Muscle of arm (tissue), 14 donors: Measurements from ENCODE around the gene USH2A. TPM values are rescaled to one million over a fixed set of nuclear protein-coding genes. Genes with fewer than 3 reads are reported as not detected.

Experiments used
- DNase-seq: peaks from one replicate; pipeline ENCODE4 v3.0.0-alpha.2; 2013
- long read RNA-seq, 11 donors: transcript quantifications; one replicate each; lab custom pipeline, GENCODE V29; 2026
- polyA plus RNA-seq, 12 donors: library from polyadenylated mRNA; unstranded; fragments of 120-200 nt; gene quantifications; one replicate each; pipeline ENCODE4 v1.2.1, GENCODE V29; 2013; ENCODE audit not compliant: insufficient read length in 12 of 12

USH2A gene, protein sequence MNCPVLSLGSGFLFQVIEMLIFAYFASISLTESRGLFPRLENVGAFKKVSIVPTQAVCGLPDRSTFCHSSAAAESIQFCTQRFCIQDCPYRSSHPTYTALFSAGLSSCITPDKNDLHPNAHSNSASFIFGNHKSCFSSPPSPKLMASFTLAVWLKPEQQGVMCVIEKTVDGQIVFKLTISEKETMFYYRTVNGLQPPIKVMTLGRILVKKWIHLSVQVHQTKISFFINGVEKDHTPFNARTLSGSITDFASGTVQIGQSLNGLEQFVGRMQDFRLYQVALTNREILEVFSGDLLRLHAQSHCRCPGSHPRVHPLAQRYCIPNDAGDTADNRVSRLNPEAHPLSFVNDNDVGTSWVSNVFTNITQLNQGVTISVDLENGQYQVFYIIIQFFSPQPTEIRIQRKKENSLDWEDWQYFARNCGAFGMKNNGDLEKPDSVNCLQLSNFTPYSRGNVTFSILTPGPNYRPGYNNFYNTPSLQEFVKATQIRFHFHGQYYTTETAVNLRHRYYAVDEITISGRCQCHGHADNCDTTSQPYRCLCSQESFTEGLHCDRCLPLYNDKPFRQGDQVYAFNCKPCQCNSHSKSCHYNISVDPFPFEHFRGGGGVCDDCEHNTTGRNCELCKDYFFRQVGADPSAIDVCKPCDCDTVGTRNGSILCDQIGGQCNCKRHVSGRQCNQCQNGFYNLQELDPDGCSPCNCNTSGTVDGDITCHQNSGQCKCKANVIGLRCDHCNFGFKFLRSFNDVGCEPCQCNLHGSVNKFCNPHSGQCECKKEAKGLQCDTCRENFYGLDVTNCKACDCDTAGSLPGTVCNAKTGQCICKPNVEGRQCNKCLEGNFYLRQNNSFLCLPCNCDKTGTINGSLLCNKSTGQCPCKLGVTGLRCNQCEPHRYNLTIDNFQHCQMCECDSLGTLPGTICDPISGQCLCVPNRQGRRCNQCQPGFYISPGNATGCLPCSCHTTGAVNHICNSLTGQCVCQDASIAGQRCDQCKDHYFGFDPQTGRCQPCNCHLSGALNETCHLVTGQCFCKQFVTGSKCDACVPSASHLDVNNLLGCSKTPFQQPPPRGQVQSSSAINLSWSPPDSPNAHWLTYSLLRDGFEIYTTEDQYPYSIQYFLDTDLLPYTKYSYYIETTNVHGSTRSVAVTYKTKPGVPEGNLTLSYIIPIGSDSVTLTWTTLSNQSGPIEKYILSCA (N-terminal part only)
- under 1 TPM in 10 of 12 donors, not detected in 2; 0.04 to 0.19 (median 0.08) TPM for polyA plus RNA-seq
- long read RNA-seq, donor 1: 0 reads
- long read RNA-seq, donor 2: 0 reads
- long read RNA-seq, donor 3: 0 reads
- long read RNA-seq, donor 4: 0 reads
- long read RNA-seq, donor 5: 0 reads
- long read RNA-seq, donor 6: 0 reads
- long read RNA-seq, donor 7: 0 reads
- long read RNA-seq, donor 8: 0 reads
- long read RNA-seq, donor 9: 0 reads
- long read RNA-seq, donor 10: 0 reads
- long read RNA-seq, donor 11: 0 reads

DNA sequence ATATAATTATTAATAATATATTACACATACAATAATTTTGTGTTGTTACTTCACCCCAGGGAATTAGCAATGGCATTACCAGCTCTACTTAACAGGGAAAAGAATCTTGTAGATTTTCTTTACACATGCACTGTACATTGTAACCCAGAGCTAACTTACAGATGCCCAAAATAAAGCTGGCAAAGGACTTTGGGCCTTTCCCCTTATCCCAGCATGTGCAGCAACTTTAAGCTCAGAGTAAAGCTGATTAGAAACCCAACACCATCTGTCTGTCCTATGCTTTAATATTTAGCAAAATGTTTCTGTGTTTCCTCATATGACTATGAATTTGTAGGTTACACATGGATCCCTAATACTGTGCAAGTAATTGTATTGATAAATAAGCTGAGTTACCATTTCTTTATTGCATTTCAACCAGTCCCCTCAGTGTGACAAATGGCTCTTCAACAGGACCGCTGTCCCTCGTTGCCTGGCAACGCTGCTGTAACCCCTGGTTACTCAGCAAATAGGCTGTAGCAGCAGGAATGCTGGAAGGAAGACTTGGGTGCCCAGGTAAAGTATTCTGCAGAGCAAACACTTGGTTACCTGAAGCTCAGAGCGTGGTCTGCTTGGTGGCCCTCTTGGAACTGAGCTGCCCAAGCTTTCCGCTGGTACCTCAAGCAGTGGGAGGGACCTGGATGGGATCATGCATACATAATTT lies at the start of gene USH2A:
Gene USH2A, minus strand, starts transcription at position 628 of the 700 bp plus-strand sequence. CDS start 1,112 bp downstream, outside the sequence.
- DNase-seq: no peak

DNA sequence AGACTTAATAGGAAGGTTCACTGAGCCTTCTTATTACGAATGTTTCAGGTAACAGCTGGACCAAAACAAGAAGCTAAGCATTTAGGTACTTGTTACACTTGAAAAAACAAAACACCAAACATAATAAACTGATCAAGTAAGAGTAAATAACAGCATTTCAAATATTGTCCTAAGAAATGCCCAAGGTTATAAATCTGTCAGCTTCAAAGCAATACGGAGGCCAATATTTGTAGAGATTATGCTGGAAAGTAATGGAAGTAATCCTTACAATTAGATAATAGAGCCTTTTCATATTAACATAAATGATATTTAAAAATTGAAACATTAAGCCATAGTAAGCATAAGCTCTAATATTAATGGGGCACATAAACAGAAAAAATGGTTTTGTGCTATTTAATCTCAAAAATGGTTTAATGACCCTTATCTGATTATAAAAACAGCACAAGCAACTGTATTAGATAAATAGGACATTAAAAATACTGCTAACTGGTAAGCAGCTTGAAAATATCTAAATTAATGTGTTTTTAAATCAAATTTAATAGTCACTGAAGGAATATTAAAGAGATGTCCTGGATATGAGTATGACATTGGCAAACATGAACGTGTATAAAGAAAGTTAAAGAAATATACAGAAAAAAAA lies 43.0 kb upstream of the USH2A start:
- no peak for DNase-seq

DNA sequence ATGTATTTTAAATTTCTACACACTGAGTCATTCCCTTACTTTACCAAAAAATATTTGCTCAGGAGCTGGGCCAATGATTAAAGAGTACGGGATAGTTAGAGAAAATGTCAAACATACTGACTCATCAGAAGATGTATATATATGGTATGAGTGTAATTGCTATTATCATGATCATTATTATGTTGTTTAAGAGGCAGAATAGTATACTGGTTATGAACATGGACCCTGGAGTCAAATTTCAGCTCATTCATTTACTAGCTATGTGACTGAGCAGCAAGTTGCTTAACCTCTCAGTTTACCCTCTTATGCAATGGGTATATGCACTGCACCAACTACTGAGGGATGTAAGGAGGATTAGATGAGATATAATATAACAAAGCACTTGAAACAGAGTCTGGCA lies 41.2 kb upstream of the USH2A start:
- no peak for DNase-seq

DNA sequence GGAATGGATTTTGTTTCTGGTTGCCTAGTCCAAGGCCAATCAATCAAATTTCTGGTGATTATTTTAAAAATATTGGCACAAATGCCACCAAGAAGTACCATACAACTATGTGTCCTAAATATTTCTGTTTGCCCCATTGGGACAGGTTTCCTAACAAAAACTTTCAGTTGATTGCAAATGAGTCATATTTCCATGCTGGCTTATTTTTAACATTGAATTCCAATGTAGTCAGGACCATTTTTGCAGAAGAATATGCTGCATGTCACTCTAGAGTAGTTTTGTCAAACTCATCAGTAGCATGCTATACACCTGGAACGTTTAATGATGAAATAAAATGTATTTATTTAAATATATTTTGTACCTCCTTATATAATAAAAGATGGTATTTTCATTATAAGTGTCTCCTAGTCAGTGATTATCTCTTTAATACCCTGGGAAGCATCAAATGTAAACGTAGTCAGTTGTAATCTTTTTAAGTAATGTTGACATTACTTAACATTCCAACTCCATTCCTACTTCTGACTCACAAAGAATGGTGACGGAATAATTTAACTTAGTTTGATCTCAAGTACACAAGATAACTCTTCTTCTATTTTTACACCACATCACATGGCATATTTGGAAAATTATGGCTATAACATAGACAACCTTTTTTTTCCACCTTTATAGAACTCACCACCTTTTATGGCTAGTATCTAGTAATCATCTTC lies 39.0 kb upstream of the USH2A start:
- DNase-seq: no peak

DNA sequence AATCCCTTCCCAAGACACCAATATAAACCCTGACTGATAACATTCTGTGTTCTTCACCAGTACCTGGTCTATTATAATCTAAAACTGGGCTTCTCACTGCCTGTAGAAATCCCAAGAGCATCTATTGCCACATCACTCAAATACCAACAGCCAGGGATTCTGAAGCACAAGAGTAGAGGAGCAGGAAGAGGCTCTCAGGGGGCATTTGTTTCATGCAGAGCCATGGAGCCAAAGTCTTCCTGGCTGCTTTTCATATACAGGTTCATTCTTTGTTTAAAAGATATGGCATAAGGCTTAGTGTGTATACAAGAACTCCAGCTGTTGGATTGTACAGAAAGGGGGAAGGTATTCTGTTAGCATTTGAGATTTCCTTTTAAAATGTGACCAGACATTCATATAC lies 38.2 kb upstream of the USH2A start:
- DNase-seq: no peak

DNA sequence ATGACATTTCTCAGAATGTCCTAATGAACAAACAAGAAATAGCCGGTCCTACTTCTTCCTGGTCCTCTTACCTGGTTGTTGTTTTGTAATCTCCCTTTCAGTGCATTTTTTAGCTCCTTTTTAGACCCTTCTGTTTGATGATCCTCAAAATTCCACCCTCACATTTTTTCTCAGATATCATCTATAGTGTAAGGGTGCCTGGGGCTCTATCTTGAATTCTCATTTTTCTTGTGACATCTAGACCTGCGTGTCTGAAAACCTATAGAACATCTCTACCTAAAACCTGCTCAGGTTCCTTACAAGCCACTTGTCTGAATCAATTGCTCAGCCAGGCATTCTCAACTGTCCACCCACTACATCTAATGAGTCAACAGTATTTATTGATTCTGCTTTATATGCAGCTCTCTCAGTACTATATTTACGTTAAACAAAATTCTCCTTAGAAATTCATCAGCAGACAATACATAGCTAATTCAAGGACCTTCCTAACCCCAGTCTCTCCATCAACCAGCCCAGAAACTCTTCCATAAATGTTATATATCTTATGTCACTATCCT lies 36.5 kb upstream of the USH2A start:
- DNase-seq: no peak

DNA sequence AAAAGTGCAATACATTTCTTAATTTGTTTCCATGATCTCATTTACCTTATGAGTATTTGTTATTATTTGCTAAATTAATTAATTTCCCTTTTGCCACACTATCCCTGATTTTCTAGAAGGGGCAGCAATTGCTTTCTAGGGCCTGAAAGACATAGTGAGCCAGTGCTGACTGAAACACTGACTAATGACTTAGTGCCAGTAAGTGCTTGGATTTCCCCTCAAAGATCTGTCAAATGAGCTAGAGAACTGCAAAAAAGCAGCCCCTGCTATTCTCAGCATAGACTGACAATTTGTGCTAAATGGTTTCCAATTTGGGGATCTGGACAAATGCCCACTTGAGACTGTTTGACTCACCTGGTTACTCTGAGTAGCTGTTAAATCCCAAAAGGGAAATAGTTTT lies 35.6 kb upstream of the USH2A start:
- no peak for DNase-seq

DNA sequence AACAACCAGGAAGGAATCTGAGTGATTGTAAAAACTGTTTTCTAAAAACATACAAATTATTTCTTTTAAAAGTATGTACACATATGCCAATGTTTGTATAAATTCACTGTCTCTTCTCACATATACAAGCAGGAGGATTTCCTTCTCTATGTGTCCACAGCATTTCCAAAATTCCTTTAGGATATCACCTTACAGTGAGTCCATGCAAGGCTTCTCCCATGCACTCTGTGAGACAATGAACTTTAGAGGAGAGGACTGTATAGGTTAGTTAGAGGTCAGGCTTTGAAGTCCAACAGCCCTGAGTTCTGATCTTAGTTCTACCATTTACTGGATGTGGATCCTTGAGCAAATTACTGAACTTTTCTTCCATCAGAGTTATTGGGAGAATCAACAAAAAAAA lies 34.1 kb upstream of the USH2A start:
- no peak for DNase-seq

DNA sequence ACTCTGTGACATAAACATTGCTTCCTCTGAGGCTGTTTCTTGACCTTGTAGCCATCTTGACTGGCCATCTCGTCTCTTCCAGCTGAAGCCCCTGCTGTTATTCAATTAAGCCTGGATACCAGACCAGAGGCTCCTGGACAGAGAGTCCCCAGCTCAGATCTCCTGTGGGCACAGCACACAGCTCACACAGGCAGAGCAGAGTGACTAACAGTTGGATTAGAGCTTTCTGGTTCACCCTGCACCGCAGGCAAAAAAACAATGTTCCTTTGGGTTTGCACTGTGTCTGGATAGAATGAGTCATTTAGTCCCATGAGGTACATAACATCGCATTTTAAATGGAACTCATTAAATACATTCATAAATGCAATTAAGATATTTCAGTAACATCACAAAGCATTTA lies 33.4 kb upstream of the USH2A start:
- no peak for DNase-seq

DNA sequence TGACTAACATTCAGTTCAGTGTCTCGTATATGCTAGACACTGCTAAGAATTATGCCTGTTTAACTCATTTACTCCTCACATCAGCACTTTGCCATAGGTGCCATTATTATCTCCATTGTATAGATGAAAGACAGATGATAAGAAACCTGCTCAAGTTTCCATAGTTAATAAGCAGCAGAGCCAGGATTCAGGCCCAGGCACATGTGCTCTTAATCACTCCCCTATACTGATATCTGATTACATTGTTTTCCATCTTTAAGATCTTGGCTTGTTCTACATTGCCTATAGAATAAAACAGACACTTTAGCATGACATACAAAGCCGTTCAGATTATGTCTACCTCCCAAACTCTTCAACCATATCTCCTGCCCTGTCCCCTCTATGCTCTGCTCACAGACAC lies 30.5 kb upstream of the USH2A start:
- no peak for DNase-seq

DNA sequence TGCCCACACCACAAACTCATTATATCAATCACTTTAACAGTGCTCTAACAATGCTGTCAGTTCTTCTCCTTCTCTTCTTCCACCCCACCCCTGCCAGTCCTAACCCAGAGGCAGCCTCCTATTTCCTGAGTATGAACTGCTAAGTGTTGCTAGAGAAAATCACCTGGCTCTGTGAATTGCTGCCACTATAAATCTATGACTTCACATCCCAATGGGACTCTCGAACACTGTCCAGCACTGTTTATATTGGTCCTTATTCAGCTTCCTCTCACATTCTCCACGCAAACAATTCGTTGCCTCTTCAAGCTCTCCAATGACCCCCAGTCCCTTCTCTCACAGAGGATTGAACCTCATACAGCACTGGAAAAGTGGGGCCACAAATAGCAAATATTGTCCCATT lies 27.0 kb upstream of the USH2A start:
- no peak for DNase-seq

DNA sequence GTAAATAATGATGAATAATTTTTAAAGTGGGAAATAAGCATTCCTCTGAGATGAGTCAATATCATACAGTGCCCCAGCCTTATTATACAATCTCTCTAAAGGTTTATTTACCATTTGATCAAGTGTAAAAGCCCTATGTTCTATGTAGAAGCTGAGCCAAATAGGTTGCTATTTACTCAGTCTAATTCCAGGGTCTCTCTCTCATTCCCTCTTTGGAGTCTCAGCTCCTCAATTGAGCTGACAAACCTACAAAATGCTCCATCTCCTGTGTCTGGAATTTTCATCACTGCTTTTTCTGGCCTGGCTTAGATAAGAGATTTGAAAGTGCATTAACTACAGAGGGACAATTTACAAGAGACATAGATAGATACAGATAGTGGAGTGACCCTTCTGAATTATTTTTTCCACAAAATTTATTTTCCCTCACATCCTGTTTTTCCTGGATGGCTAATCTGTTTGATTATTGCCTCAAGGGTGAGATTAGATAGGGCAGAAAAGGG lies 24.8 kb upstream of the USH2A start:
- DNase-seq: no peak

DNA sequence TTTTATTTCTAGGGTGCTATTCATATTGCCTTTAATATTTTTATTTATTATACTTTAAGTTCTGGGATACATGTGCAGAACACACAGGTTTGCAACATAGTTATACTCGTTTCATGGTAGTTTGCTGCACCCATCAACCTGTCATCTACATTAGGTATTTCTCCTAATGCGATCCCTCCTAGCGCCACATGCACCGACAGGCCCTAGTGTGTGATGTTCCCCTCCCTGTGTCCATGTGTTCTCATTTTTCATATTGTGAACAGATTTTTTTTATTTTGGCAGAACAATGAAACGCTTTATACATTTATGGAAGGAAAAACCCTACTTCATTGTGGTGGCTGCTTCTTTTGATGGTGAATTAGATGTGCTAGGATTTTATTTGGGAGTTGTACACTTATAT lies 14.4 kb upstream of the USH2A start:
- DNase-seq: no peak

DNA sequence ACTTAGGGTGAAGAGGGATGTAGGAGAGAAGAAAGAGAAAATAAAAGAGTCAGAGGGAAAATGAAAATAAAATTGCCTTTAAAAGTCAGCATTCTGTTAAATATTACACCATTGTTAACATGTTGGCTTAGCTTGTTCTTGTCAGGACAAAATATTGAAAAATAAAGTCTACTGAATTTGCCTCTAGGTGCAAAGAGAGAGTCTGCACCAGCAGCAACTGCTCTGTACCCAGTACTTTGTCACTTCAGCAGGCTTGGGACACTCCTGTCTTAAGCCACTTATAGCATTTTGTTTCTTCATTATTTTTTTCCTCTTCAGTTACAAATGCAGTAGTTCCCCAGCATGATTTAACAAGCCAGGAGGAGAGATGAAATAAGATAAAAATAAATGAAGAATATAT lies 11.0 kb upstream of the USH2A start:
- no peak for DNase-seq

DNA sequence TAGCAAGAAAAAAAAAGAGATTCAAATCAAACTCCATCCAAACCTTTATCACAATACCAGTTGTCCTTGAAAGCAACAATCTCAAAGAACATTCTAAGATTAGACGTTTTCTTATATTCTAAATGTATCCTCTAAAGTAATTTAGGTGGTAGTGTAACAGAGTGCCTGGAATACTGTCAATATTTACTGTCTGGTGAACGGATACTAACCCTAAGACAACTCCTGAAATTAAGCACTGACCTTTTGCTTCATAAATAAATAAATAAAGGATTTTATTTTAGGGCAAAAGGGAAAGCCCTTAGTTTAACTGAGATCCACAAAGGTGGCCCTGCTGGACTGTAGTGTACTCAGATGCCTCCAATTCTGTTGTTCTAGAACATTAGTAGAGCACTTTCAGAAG lies 9.9 kb upstream of the USH2A start:
- DNase-seq: no peak

DNA sequence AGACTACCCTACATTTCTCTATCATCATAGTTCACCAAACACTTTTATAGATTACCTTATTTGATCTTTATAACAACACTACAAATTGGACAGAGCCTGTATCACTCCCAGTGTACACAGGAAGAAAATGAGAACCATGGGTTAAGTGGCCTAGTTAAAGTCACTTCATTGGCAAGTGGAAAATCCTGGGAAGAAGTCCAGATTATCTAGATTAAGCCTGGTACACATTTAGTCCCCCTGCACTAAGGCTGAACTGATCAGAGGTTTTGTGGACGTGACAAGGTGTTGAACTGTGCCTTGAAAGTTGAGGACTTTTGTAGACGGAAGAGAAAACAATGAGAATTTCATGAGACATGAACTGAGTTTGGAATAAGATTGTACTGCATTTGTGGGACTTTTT lies 7.5 kb upstream of the USH2A start:
- DNase-seq: no peak

DNA sequence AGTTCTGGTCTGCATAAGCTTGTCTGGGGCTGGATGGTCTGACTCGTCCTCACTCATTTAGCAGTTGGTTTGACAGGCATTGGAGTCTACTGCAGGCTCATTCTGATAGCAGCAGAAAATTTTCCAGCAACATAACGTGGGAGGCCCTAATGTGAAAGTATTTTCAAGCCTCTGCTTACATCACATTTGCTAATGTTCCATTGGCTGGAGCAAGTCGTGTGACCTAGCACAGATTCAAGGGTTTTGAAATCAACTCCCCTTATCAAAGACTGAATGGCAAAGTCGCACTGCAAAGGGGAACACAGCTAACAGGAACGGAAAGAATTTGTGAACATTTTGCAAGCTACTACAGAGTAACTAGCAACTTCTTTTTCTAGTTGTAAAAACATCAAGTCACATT lies 2.3 kb upstream of the USH2A start:
- no peak for DNase-seq

DNA sequence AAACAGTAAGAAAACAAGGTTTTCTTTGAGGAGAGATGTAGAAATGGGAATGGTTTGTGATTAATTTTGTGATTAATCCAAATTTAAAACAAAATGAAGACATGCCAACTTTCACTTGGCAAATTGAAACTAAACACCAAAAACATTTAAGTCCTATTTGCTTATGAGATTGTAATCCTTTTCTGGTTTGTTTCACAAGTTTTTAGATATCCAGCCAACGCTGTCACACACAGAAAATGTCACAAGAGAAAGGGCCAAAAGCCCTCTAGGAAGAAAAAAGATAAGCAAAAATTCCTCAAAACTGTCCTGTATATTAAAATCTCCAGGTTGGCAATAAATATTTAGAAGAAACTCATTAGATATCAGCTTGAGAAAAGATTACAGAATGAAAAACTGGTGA lies 2.5 kb downstream of the USH2A start:
- DNase-seq: no peak

DNA sequence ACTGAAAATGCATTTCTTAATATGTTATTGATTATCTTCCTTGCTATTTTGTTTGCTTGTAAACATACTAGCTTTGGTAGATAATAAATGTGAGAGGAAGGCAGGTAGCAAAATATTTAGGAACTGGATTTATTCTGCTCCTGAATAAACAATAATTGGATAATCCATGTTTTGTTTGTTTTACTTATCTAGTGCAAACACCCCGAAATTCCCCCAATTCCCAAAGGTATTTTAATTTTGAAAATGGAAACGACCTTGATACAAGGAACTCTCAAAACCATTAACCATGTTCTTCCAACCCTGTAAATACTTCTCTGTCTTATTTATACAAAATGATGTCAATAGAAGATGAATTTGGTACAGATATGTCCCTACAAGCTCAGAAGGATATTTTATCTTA lies 3.0 kb downstream of the USH2A start:
- no peak for DNase-seq

DNA sequence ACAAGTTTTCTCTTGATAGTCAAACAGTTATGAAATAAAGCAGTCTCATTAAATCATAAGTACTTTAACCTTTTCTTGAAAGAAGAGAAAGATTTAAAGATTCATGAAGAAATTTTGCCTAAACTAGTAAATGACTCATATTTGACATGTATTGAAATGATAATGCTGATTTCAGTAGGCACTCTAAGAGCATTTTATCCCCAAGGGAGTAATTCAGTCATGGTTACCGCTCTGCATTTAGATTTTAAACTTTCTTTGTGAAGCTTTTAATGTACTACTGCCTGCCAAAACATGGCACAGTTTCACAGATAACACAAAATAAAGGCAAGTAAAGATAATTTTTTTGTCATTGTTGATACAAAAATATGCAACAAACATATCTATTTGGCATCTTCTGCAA lies 6.8 kb downstream of the USH2A start:
- no peak for DNase-seq
